Upper lobe of left lung (tissue), 4 donors: ENCODE results near the gene UGGT2.
"Not testable (repeated sequence)": the region's sequence is repeated elsewhere in the genome, so short reads cannot be mapped to it uniquely, and the experiment has no call there.

Experiments used
- CTCF ChIP-seq, 6 experiments: fragments of 450-650 bp in 4 of 6; fragments of 200-600 bp in 2 of 6; sonication (generic) in 2 of 6; IDR thresholded peaks; one replicate each; pipeline ENCODE4 v1.5.1; 2016 to 2019; ENCODE audit warnings: antibody characterized with exemption in 6 of 6
- POLR2A ChIP-seq, 4 donors: fragments of 450-650 bp; IDR thresholded peaks; one replicate each; pipeline ENCODE4 v1.5.1; 2016 to 2017; ENCODE audit warnings: antibody characterized with exemption in 4 of 4, mild to moderate bottlenecking in 2 of 4
- POLR2AphosphoS5 ChIP-seq, 2 donors: sonication (generic); formaldehyde crosslinking; IDR thresholded peaks; one replicate each; pipeline ENCODE4 v1.5.1; 2017; ENCODE audit warnings: antibody characterized with exemption in 2 of 2

GRCh38 chr13:96051491-96051890 lies 1.7 kb downstream of the UGGT2 start:
- not testable (repeated sequence) for TF ChIP-seq POLR2A, CTCF, POLR2AphosphoS5 (IDR thresholded peaks at IDR 0.05)
